Esophagus muscularis mucosa (tissue), 4 donors: Measurements from ENCODE around the gene PTGES3. TPM values are rescaled to one million over a fixed set of nuclear protein-coding genes. Genes with fewer than 3 reads are reported as not detected.

Experiments used
- DNase-seq: peaks from one replicate; pipeline ENCODE4 v3.0.0-alpha.2; 2017; ENCODE audit errors: extremely low spot score
- H3K27ac ChIP-seq, 4 donors: fragments of 200-600 bp; sonication (generic); replicated peaks in 1 of 4; 1 replicate in 3 of 4; 2 replicates in 1 of 4; pipeline ENCODE4 v1.5.1; 2016 to 2019; ENCODE audit warnings: mild to moderate bottlenecking in 1 of 4
- H3K27me3 ChIP-seq, 4 donors: fragments of 200-600 bp; sonication (generic); one replicate each; pipeline versions ENCODE4 v1.5.1 to v1.6.0; 2016 to 2019
- H3K36me3 ChIP-seq, 4 donors: fragments of 200-600 bp; sonication (generic); one replicate each; pipeline ENCODE4 v1.5.1; 2016 to 2019
- H3K4me1 ChIP-seq, 4 donors: fragments of 200-600 bp; sonication (generic); one replicate each; pipeline ENCODE4 v1.5.1; 2016 to 2019
- H3K4me3 ChIP-seq, 4 donors: fragments of 200-600 bp; sonication (generic); 1 replicate in 2 of 4; 2 replicates in 2 of 4; pipeline ENCODE4 v1.5.1; 2016 to 2019; ENCODE audit warnings: mild to moderate bottlenecking in 4 of 4, moderate library complexity in 1 of 4
- H3K9me3 ChIP-seq, 4 donors: fragments of 200-600 bp; sonication (generic); 1 replicate in 3 of 4; 2 replicates in 1 of 4; pipeline ENCODE4 v1.5.1; 2016 to 2019
- CTCF ChIP-seq, 3 experiments: fragments of 200-600 bp in 2 of 3; fragments of 450-650 bp in 1 of 3; sonication (generic) in 2 of 3; IDR thresholded peaks; one replicate each; pipeline ENCODE4 v1.5.1; 2017 to 2019; ENCODE audit warnings: antibody characterized with exemption in 3 of 3, mild to moderate bottlenecking in 2 of 3, moderate library complexity in 1 of 3
- EP300 ChIP-seq: sonication (generic); formaldehyde crosslinking; IDR thresholded peaks from one replicate; pipeline ENCODE4 v1.6.1; 2017; ENCODE audit warnings: antibody characterized with exemption
- POLR2A ChIP-seq: fragments of 450-650 bp; IDR thresholded peaks from one replicate; pipeline ENCODE4 v1.6.1; 2017; ENCODE audit warnings: antibody characterized with exemption, moderate library complexity, mild to moderate bottlenecking, low read depth
- POLR2AphosphoS5 ChIP-seq, 2 donors: sonication (generic); formaldehyde crosslinking; IDR thresholded peaks; one replicate each; pipeline ENCODE4 v1.6.1; 2017; ENCODE audit warnings: antibody characterized with exemption in 2 of 2
- WGBS: methylation state at CpG from one replicate; pipeline ENCODE4 v1.1.5; 2018; 5-methylcytosine and 5-hydroxymethylcytosine counted together
- intact Hi-C: fragments of 100-400 bp; cut with DNase I; formaldehyde crosslinking; loops from one replicate; pipeline ENCODE4 v1.15.1; 2023
- total RNA-seq, 4 donors: library from RNA; depleted of rRNA; stranded (reverse); fragments of >200 nt; gene quantifications; one replicate each; pipeline versions ENCODE4 v1.1.0 to v1.2.1, GENCODE V29; 2016

The PTGES3 gene
- total RNA-seq, 4 donors from 2014 or later = 86.8 to 118 (median 92.0) TPM

GRCh38 chr12:56626701-56627100 lies 61.4 kb downstream of the PTGES3 start:
- Histone ChIP-seq H3K27me3 (no peaks in the 10 kb centered on the region), H3K4me3 (no peak overlapping the region), H3K9me3 (no peaks in the 10 kb centered on the region), H3K4me1 (peaks cover 61 to 83% (median 80%) of the 10 kb centered on the region in 4 donors), H3K27ac (peak overlapping the region in 1 of 4 donors; percentile 88), H3K36me3 (peaks cover 0 to 26% (median 13%) of the 10 kb centered on the region in 4 donors)
- DNase-seq = no peak
- TF ChIP-seq POLR2A (no peak), EP300 (no peak), POLR2AphosphoS5 (IDR thresholded peaks at IDR 0.05) (no peak), CTCF (IDR thresholded peaks at IDR 0.05) (no peak)
- intact Hi-C loops = no loop called here

- H3K4me3 ChIP-seq = no peak overlapping the region
Observed at GRCh38 chr12:56622535-56622934, 65.5 kb downstream of the PTGES3 start.

GRCh38 chr12:56616925-56617324 lies 71.2 kb downstream of the PTGES3 start:
- intact Hi-C loops = no loop called here
- no peak for DNase-seq
- Histone ChIP-seq H3K4me3 (no peak overlapping the region), H3K27ac (no peak overlapping the region), H3K4me1 (peaks cover 16 to 49% (median 37%) of the 10 kb centered on the region in 4 donors), H3K9me3 (no peaks in the 10 kb centered on the region), H3K27me3 (no peaks in the 10 kb centered on the region), H3K36me3 (peaks cover 56 to 86% (median 78%) of the 10 kb centered on the region in 4 donors)
- TF ChIP-seq POLR2A = no peak
- no peak for TF ChIP-seq EP300
- TF ChIP-seq POLR2AphosphoS5 (IDR thresholded peaks at IDR 0.05) = no peak
- TF ChIP-seq CTCF (IDR thresholded peaks at IDR 0.05) = no peak

More at GRCh38 chr12:56622535-56622934, 65.5 kb downstream of the PTGES3 start:
- intact Hi-C loops = no loop called here
- Histone ChIP-seq H3K27ac (no peak overlapping the region), H3K4me1 (peaks cover 53 to 88% (median 74%) of the 10 kb centered on the region in 4 donors), H3K9me3 (no peaks in the 10 kb centered on the region), H3K27me3 (no peaks in the 10 kb centered on the region), H3K36me3 (peaks cover under 1 to 54% (median 33%) of the 10 kb centered on the region in 4 donors)
- WGBS = 100% methylated on average over 1 of the region's 1 CpG
- TF ChIP-seq CTCF (IDR thresholded peaks at IDR 0.05) = no peak
- TF ChIP-seq POLR2A = no peak
- no peak for TF ChIP-seq EP300
- TF ChIP-seq POLR2AphosphoS5 (IDR thresholded peaks at IDR 0.05) = no peak
- DNase-seq = no peak

- Histone ChIP-seq H3K27me3 (no peaks in the 10 kb centered on the region), H3K36me3 (peaks cover 63 to 86% (median 80%) of the 10 kb centered on the region in 4 donors), H3K4me3 (no peak overlapping the region), H3K4me1 (peaks cover 9 to 49% (median 34%) of the 10 kb centered on the region in 4 donors), H3K27ac (no peak overlapping the region), H3K9me3 (no peaks in the 10 kb centered on the region)
- TF ChIP-seq EP300 (no peak), POLR2AphosphoS5 (IDR thresholded peaks at IDR 0.05) (no peak), CTCF (IDR thresholded peaks at IDR 0.05) (no peak)
- intact Hi-C loops = no loop called here
- 92% methylated on average over 3 of the region's 3 CpGs for WGBS
- DNase-seq = no peak
Observed at GRCh38 chr12:56616244-56616643, 71.8 kb downstream of the PTGES3 start.

- intact Hi-C loops = no loop called here
- H3K27me3 ChIP-seq = no peaks in the 10 kb centered on the region
- WGBS = 86% methylated on average over 8 of the region's 8 CpGs
- peaks cover 79 to 91% (median 85%) of the 10 kb centered on the region in 4 donors for H3K36me3 ChIP-seq
- TF ChIP-seq POLR2AphosphoS5 (IDR thresholded peaks at IDR 0.05) (no peak), EP300 (no peak), CTCF (IDR thresholded peaks at IDR 0.05) (no peak)
- H3K4me3 ChIP-seq = no peak overlapping the region
- DNase-seq = no peak
- no peak overlapping the region for H3K27ac ChIP-seq
- H3K4me1 ChIP-seq = peaks cover 7 to 33% (median 20%) of the 10 kb centered on the region in 4 donors
- no peaks in the 10 kb centered on the region for H3K9me3 ChIP-seq
Observed at GRCh38 chr12:56614627-56615026, 73.5 kb downstream of the PTGES3 start.
